Measurements from ENCODE around the gene C1GALT1C1L. TPM values are rescaled to one million over a fixed set of nuclear protein-coding genes. Genes with fewer than 3 reads are reported as not detected.
"Not testable (repeated sequence)": the region's sequence is repeated elsewhere in the genome, so short reads cannot be mapped to it uniquely, and the experiment has no call there.

Gene C1GALT1C1L
- total RNA-seq, 1 donor from 2014 or later = not detected

DNA sequence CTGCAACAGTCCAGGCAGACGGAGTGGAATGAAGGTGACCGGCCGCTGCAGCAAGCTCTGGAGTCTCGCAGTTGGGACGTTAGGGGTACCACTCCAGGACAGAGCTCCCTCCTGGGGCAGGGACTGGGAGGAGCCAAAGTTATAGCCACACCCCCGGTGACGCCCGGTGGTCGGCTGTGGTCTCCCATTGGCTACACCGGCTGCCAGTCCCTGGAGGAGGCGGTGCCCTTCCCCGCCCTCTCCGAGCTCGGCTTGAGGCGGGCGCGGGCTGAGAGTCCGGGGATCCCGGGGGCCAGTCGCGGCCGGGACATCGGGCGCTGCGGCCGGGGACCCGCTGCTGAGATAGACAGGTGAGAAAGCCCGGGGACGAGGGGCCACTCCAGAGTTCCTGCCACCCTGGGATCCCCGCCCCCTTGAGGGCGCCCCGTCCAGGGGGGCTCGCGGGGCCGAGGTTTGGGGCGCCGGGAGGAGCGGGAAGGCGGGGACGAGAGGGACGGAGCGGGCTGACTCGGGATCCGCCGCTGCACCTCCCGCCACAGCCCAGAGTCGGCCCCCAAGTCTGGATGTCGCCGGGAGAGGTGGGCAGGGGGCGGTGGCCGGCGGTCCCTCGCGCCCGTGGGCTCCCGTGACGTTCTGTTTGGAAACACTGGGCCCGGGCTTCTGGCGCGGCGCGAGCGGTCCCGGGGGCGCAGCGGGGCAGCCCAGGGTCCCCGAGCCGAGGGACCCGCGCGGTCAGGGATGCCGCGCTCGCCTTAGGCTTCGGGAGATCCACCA lies 39.0 kb downstream of the C1GALT1C1L start, which contains the start of gene PLEKHH2:
TSS of gene PLEKHH2 (plus strand) at position 231 of the 774 bp plus-strand sequence. CDS start 7,414 bp downstream, outside the sequence.
- Mint-ChIP-seq H3K27ac (ENCODE audit: unreplicated experiment) (no peak within 1 kb of the TSS), H3K4me1 (ENCODE audit: unreplicated experiment) (peaks cover 31% of the 10 kb centered on the region), H3K4me3 (ENCODE audit: unreplicated experiment) (peak within 1 kb of the TSS; percentile 75), H3K36me3 (ENCODE audit: unreplicated experiment) (no peaks in the 10 kb centered on the region), H3K27me3 (ENCODE audit: unreplicated experiment) (peaks cover 16% of the 10 kb centered on the region), H3K9me3 (ENCODE audit: unreplicated experiment) (no peaks in the 10 kb centered on the region)
- TF ChIP-seq, protein P1, sequence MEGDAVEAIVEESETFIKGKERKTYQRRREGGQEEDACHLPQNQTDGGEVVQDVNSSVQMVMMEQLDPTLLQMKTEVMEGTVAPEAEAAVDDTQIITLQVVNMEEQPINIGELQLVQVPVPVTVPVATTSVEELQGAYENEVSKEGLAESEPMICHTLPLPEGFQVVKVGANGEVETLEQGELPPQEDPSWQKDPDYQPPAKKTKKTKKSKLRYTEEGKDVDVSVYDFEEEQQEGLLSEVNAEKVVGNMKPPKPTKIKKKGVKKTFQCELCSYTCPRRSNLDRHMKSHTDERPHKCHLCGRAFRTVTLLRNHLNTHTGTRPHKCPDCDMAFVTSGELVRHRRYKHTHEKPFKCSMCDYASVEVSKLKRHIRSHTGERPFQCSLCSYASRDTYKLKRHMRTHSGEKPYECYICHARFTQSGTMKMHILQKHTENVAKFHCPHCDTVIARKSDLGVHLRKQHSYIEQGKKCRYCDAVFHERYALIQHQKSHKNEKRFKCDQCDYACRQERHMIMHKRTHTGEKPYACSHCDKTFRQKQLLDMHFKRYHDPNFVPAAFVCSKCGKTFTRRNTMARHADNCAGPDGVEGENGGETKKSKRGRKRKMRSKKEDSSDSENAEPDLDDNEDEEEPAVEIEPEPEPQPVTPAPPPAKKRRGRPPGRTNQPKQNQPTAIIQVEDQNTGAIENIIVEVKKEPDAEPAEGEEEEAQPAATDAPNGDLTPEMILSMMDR (IDR thresholded peaks at IDR 0.05) = no peak
- DNase-seq (ENCODE audit: extremely low spot score, unreplicated experiment) = peak; percentile 97

DNA sequence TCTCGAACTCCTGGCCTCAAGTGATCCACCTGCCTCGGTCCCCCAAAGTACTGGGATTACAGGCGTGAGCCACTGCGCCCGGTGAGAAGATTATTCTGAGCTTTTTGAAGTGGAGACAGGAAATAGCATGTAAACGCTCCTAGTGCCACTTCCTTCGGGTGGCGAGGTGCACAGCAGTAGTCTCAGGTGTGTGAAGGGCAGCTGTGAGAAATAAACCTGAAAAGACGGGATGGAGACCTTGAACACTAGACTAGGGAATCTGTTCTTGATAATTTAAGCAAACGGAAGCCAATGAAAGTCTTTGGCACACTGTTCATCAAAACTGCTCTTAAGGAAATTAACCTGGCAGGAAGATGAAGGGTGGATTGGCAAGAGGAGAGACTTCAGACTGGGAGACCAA lies 39.6 kb downstream of the C1GALT1C1L start:
- Mint-ChIP-seq H3K4me3 (ENCODE audit: unreplicated experiment) (peak overlapping the region; percentile 72), H3K27ac (ENCODE audit: unreplicated experiment) (no peak overlapping the region), H3K27me3 (ENCODE audit: unreplicated experiment) (peaks cover 20% of the 10 kb centered on the region)

DNA sequence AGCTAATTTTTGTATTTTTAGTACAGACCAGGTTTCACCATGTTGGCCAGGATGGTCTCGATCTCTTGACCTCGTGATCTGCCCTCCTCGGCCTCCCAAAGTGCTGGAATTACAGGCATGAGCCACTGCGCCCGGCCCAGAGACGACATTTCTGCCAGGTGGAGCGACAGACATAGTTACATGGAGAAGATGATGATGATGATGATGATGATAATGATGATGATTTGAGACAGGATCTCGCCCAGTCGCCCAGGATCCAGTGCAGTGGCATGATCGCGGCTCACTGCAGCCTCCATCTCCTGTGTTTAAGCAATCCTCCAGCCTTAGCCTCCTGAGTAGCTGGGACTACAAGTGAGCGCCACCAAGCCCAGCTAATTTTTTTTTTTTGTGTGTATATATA lies 40.1 kb downstream of the C1GALT1C1L start:
- not testable (repeated sequence) for H3K9me3 Mint-ChIP-seq (ENCODE audit: unreplicated experiment); H3K27ac Mint-ChIP-seq (ENCODE audit: unreplicated experiment); DNase-seq (ENCODE audit: extremely low spot score, unreplicated experiment); H3K36me3 Mint-ChIP-seq (ENCODE audit: unreplicated experiment); H3K4me3 Mint-ChIP-seq (ENCODE audit: unreplicated experiment)
- Mint-ChIP-seq H3K27me3 (ENCODE audit: unreplicated experiment) (peaks cover 23% of the 10 kb centered on the region), H3K4me1 (ENCODE audit: unreplicated experiment) (peaks cover 31% of the 10 kb centered on the region)

More for the DNA sequence above, 39.6 kb downstream of the C1GALT1C1L start:
- Mint-ChIP-seq H3K9me3 (ENCODE audit: unreplicated experiment) (no peaks in the 10 kb centered on the region), H3K4me1 (ENCODE audit: unreplicated experiment) (peaks cover 31% of the 10 kb centered on the region), H3K36me3 (ENCODE audit: unreplicated experiment) (no peaks in the 10 kb centered on the region)
- DNase-seq (ENCODE audit: extremely low spot score, unreplicated experiment) = no peak
- TF ChIP-seq, protein P1 (IDR thresholded peaks at IDR 0.05) = no peak

DNA sequence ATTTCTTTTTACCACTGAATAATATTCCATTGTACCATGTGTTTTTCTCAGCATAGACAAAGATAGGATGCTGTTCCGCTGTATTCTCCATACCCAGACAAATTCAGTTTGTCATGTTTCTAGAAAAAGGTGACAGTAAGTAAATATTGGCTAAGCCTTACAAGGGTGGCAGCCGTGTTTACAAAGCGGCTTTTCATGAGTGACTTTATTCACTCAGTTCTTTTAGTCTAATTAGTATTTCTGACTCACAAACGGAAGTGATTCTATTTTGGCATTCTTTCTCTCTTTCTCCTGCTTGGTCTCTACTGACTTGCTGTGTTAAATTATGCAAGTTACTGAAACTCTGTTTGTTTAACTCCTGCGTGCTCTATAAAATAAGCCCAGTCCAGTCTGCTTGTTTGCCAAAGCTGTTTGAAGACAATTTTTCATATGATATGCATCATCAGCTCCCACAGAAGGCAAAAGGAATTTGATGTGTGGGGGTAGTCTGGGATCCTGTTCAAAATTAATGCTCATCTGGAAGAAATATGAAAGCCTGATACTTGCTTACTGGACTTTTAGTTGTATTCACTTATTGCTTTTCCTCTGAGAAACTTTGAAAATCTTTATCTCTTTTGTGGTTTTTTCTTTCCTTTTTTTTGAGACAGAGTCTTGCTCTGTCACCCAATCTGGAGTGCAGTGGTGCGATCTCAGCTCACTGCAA lies 41.5 kb downstream of the C1GALT1C1L start:
- peak overlapping the region; percentile 74 for H3K27ac Mint-ChIP-seq (ENCODE audit: unreplicated experiment)
- H3K4me1 Mint-ChIP-seq (ENCODE audit: unreplicated experiment) = peaks cover 31% of the 10 kb centered on the region
- H3K9me3 Mint-ChIP-seq (ENCODE audit: unreplicated experiment) = no peaks in the 10 kb centered on the region
- H3K4me3 Mint-ChIP-seq (ENCODE audit: unreplicated experiment) = peak overlapping the region; percentile 11
- peaks cover 31% of the 10 kb centered on the region for H3K27me3 Mint-ChIP-seq (ENCODE audit: unreplicated experiment)
- H3K36me3 Mint-ChIP-seq (ENCODE audit: unreplicated experiment) = no peaks in the 10 kb centered on the region
- TF ChIP-seq, protein P1 (IDR thresholded peaks at IDR 0.05) = no peak
- DNase-seq (ENCODE audit: extremely low spot score, unreplicated experiment) = no peak

DNA sequence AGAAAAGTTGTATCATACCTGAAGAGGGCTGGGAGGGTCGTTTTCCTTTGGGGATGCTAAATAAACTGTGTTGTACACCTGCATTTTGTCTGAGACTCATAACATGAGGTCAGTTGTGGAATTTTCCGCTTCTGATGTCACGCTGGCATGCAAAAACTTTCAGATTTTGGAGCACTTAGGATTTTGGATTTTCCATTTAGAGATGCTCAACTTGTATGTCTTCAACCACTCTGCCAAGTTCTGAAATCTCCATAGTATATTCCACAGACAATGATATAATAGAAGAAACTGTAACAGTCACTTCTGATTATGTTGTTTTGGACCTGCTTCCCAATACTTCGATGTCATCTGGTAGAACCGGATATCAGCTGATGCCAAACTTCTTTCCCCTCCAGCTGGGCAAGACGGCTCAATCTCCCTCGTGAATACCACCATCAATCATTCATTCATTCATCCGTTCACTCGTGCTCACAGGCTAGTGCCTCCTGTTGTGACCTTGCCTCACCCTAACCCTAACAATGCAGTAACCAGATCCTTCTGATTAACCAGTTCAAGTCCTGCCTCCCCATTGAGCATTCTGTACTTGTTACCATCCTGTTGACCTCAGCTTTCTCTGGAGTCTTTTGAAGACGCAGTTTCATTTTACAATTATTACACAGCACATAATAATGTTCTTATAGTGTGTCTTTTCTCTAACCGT lies 44.5 kb downstream of the C1GALT1C1L start:
- no peaks in the 10 kb centered on the region for H3K9me3 Mint-ChIP-seq (ENCODE audit: unreplicated experiment)
- TF ChIP-seq, protein P1 (IDR thresholded peaks at IDR 0.05) = no peak
- no peak for DNase-seq (ENCODE audit: extremely low spot score, unreplicated experiment)
- no peaks in the 10 kb centered on the region for H3K36me3 Mint-ChIP-seq (ENCODE audit: unreplicated experiment)
- no peak overlapping the region for H3K4me3 Mint-ChIP-seq (ENCODE audit: unreplicated experiment)
- no peak overlapping the region for H3K27ac Mint-ChIP-seq (ENCODE audit: unreplicated experiment)
- peaks cover 39% of the 10 kb centered on the region for H3K27me3 Mint-ChIP-seq (ENCODE audit: unreplicated experiment)
- peaks cover 21% of the 10 kb centered on the region for H3K4me1 Mint-ChIP-seq (ENCODE audit: unreplicated experiment)

Other genes starting within 250 kb of the C1GALT1C1L start
- 28.3 and 32.1 TPM in 2 replicates for gene THADA, start 80.4 kb downstream of the C1GALT1C1L start, total RNA-seq
- gene PLEKHH2, start 39.2 kb downstream of the C1GALT1C1L start, total RNA-seq = 17.4 and 19.6 TPM in 2 replicates
- gene DYNC2LI1, start 97.6 kb upstream of the C1GALT1C1L start, total RNA-seq = 16.7 and 18.4 TPM in 2 replicates
- gene ABCG5, start 162.4 kb upstream of the C1GALT1C1L start, total RNA-seq = not detected in 2 replicates
- gene ABCG8, start 162.5 kb upstream of the C1GALT1C1L start, total RNA-seq = not detected in 2 replicates